WTC11 (cell line): Measurements from ENCODE around the gene SLC25A45. TPM values are rescaled to one million over a fixed set of nuclear protein-coding genes. Genes with fewer than 3 reads are reported as not detected.

Experiments used
- ATAC-seq: fragments of 200-7000 bp; cut with Tn5 transposase; 2 replicates; pipeline ENCODE4 v1.10.0; 2021; ENCODE audit warnings: mild to moderate bottlenecking, moderate library complexity
- CTCF ChIA-PET: fragments of 300-600 bp; sonication (Branson Sonifier 250); formaldehyde crosslinking; loops from one replicate; lab custom pipeline; 2021; ENCODE audit warnings: antibody characterized with exemption; lab: Charles Lee
- POLR2A ChIA-PET: fragments of 350-600 bp; sonication (Branson Sonifier 250); formaldehyde crosslinking; loops from one replicate; lab custom pipeline; 2021; ENCODE audit warnings: antibody characterized with exemption; lab: Charles Lee
- DNase-seq: peaks from one replicate; pipeline ENCODE4 v3.0.0; 2021; ENCODE audit warnings: low spot score
- H3K27ac Mint-ChIP-seq: 2 replicates; pipeline ENCODE4 v1.8.0; 2021; ENCODE audit warnings: mixed read lengths
- H3K27me3 Mint-ChIP-seq: 2 replicates; pipeline ENCODE4 v1.8.0; 2021; ENCODE audit warnings: low read depth, mild to moderate bottlenecking, moderate library complexity, mixed read lengths
- H3K36me3 Mint-ChIP-seq: 2 replicates; pipeline ENCODE4 v1.8.0; 2021; ENCODE audit warnings: mixed read lengths
- H3K4me1 Mint-ChIP-seq: 2 replicates; pipeline ENCODE4 v1.8.0; 2022; ENCODE audit warnings: mixed read lengths
- H3K4me3 Mint-ChIP-seq: 2 replicates; pipeline ENCODE4 v1.8.0; 2021; ENCODE audit warnings: mild to moderate bottlenecking, moderate library complexity, mixed read lengths
- H3K9me3 Mint-ChIP-seq: 2 replicates; pipeline ENCODE4 v1.8.0; 2021; ENCODE audit warnings: mixed read lengths
- ATF1 ChIP-seq: sonication (generic); formaldehyde crosslinking; IDR thresholded peaks from 2 replicates; pipeline ENCODE4 v1.8.1; 2023; ENCODE audit warnings: mild to moderate bottlenecking, moderate library complexity, missing genetic modification reagents
- CREB1 ChIP-seq: sonication (generic); formaldehyde crosslinking; IDR thresholded peaks from 2 replicates; pipeline ENCODE4 v1.8.0; 2023; ENCODE audit warnings: mild to moderate bottlenecking, missing genetic modification reagents
- CREM ChIP-seq: sonication (generic); formaldehyde crosslinking; IDR thresholded peaks from 2 replicates; pipeline ENCODE4 v1.8.1; 2022; ENCODE audit warnings: mild to moderate bottlenecking, missing genetic modification reagents, moderate library complexity
- ELF4 ChIP-seq: sonication (generic); formaldehyde crosslinking; IDR thresholded peaks from 2 replicates; pipeline ENCODE4 v1.8.1; 2022; ENCODE audit warnings: low read depth, mild to moderate bottlenecking, moderate library complexity, missing genetic modification reagents
- IRF2 ChIP-seq: sonication (generic); formaldehyde crosslinking; IDR thresholded peaks from 2 replicates; pipeline ENCODE4 v1.8.0; 2022; ENCODE audit warnings: low read depth, missing genetic modification reagents, borderline replicate concordance
- MXD4 ChIP-seq: fragments of 250-450 bp; sonication (Bioruptor Pico); IDR thresholded peaks from 2 replicates; pipeline ENCODE4 v1.8.0; 2021; ENCODE audit warnings: mild to moderate bottlenecking, moderate library complexity, borderline replicate concordance
- NFATC4 ChIP-seq: fragments of 250-450 bp; sonication (Bioruptor Pico); IDR thresholded peaks from 2 replicates; pipeline ENCODE4 v1.9.0; 2021; ENCODE audit warnings: mild to moderate bottlenecking
- NFYB ChIP-seq: sonication (generic); formaldehyde crosslinking; conservative IDR thresholded peaks from 2 replicates; pipeline ENCODE4 v1.8.0; 2022; ENCODE audit warnings: low read depth, missing genetic modification reagents
- PREB ChIP-seq: sonication (generic); formaldehyde crosslinking; IDR thresholded peaks from 2 replicates; pipeline ENCODE4 v1.8.1; 2022; ENCODE audit warnings: mild to moderate bottlenecking, missing genetic modification reagents, moderate library complexity, borderline replicate concordance
- PRRX2 ChIP-seq: fragments of 250-450 bp; sonication (Bioruptor Pico); IDR thresholded peaks from 2 replicates; pipeline ENCODE4 v1.8.0; 2021; ENCODE audit warnings: mild to moderate bottlenecking
- SOX15 ChIP-seq: fragments of 250-450 bp; sonication (Bioruptor Pico); IDR thresholded peaks from 2 replicates; pipeline ENCODE4 v1.9.0; 2021; ENCODE audit warnings: mild to moderate bottlenecking
- TP53 ChIP-seq: sonication (generic); formaldehyde crosslinking; IDR thresholded peaks from 2 replicates; pipeline ENCODE4 v1.8.1; 2023; ENCODE audit warnings: mild to moderate bottlenecking, missing genetic modification reagents
- ZBTB21 ChIP-seq: sonication (generic); formaldehyde crosslinking; IDR thresholded peaks from 2 replicates; pipeline ENCODE4 v1.8.1; 2023; ENCODE audit warnings: mild to moderate bottlenecking, missing genetic modification reagents, borderline replicate concordance
- ZNF671 ChIP-seq: fragments of 250-450 bp; sonication (Bioruptor Pico); IDR thresholded peaks from 2 replicates; pipeline ENCODE4 v1.8.0; 2021; ENCODE audit warnings: mild to moderate bottlenecking
- total RNA-seq: library from RNA; stranded (reverse); gene quantifications from 3 replicates; pipeline ENCODE4 v1.2.3, GENCODE V29; 2021
- TF ChIP-seq, protein P1 (sequence below): fragments of 200-600 bp; IDR thresholded peaks from 2 replicates; pipeline ENCODE4 v1.8.0; 2022; ENCODE audit warnings: antibody characterized with exemption
- TF ChIP-seq, protein P2 (sequence below): fragments of 250-450 bp; sonication (Bioruptor Pico); conservative IDR thresholded peaks from 2 replicates; pipeline ENCODE4 v1.9.0; 2021; ENCODE audit warnings: mild to moderate bottlenecking
- TF ChIP-seq, protein P3 (sequence below): sonication (generic); formaldehyde crosslinking; IDR thresholded peaks from 2 replicates; pipeline ENCODE4 v1.8.1; 2023; ENCODE audit warnings: mild to moderate bottlenecking, missing genetic modification reagents, moderate library complexity
- TF ChIP-seq, protein P4 (sequence below): fragments of 250-450 bp; sonication (Bioruptor Pico); IDR thresholded peaks from 2 replicates; pipeline ENCODE4 v1.9.0; 2021; ENCODE audit warnings: mild to moderate bottlenecking, borderline replicate concordance
- TF ChIP-seq, protein P5 (sequence below): sonication (generic); formaldehyde crosslinking; IDR thresholded peaks from 2 replicates; pipeline ENCODE4 v1.8.1; 2023; ENCODE audit warnings: mild to moderate bottlenecking, missing genetic modification reagents, moderate library complexity

SLC25A45 gene
- total RNA-seq, 1 experiment from 2014 or later: 1.7 TPM

GRCh38 chr11:65395961-65396530 is 13.6 kb upstream of the SLC25A45 start:
- DNase-seq (no peak), ATAC-seq (no peak)
- H3K27me3 Mint-ChIP-seq: no peaks in the 10 kb centered on the region
- POLR2A ChIA-PET: no interaction called here
- H3K36me3 Mint-ChIP-seq: peaks cover 8% of the 10 kb centered on the region
- H3K4me3 Mint-ChIP-seq: no peak overlapping the region
- no peaks in the 10 kb centered on the region for H3K9me3 Mint-ChIP-seq
- CTCF ChIA-PET: no interaction called here
- TF ChIP-seq MXD4 (CRISPR knock-in tag): no peak
- no peak for TF ChIP-seq ZNF671 (CRISPR knock-in tag)
- TF ChIP-seq TP53 (CRISPR knock-in tag): no peak
- TF ChIP-seq, protein P1, sequence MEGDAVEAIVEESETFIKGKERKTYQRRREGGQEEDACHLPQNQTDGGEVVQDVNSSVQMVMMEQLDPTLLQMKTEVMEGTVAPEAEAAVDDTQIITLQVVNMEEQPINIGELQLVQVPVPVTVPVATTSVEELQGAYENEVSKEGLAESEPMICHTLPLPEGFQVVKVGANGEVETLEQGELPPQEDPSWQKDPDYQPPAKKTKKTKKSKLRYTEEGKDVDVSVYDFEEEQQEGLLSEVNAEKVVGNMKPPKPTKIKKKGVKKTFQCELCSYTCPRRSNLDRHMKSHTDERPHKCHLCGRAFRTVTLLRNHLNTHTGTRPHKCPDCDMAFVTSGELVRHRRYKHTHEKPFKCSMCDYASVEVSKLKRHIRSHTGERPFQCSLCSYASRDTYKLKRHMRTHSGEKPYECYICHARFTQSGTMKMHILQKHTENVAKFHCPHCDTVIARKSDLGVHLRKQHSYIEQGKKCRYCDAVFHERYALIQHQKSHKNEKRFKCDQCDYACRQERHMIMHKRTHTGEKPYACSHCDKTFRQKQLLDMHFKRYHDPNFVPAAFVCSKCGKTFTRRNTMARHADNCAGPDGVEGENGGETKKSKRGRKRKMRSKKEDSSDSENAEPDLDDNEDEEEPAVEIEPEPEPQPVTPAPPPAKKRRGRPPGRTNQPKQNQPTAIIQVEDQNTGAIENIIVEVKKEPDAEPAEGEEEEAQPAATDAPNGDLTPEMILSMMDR: no peak
- TF ChIP-seq ATF1 (CRISPR knock-in tag): no peak
- no peak for TF ChIP-seq ELF4
- no peak for TF ChIP-seq ZBTB21 (CRISPR knock-in tag)
- TF ChIP-seq, protein P2, sequence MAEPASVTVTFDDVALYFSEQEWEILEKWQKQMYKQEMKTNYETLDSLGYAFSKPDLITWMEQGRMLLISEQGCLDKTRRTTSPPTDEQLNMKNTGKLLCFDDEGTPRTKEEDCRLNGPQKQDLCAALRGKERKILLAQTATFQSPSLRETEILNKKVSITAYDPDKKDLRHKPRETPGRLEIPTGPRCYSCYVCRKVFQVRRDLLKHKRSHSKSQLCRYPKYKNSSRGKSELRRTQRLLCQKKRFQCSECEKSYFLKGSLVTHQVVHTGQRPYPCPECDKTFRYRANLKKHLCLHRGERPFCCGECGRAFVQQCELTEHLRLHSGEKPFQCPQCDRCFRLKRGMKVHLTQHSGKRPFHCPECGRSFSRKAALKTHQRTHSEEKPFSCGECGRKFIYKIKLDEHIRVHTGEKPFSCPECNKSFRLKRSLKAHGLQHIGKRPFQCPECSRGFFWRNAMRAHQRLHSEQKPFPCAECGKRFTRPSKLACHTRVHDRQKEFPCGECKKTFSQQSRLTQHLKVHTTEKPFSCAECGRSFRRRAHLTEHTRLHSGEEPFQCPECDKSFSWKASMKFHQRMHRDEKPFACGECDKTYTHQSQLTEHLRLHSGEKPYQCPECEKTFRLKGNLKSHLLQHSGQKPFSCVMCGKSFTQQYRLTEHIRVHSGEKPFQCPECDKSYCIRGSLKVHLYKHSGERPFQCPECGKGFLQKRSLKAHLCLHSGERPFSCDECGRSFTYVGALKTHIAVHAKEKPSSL (CRISPR knock-in tag): no peak
- TF ChIP-seq NFATC4: no peak
- TF ChIP-seq, protein P3, sequence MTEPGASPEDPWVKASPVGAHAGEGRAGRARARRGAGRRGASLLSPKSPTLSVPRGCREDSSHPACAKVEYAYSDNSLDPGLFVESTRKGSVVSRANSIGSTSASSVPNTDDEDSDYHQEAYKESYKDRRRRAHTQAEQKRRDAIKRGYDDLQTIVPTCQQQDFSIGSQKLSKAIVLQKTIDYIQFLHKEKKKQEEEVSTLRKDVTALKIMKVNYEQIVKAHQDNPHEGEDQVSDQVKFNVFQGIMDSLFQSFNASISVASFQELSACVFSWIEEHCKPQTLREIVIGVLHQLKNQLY (CRISPR knock-in tag): no peak
- no peak for TF ChIP-seq PRRX2 (CRISPR knock-in tag)
- no peak for TF ChIP-seq CREB1 (CRISPR knock-in tag)
- no peak for TF ChIP-seq IRF2 (CRISPR knock-in tag)
- no peak for TF ChIP-seq CREM (CRISPR knock-in tag)
- no peak for TF ChIP-seq SOX15 (CRISPR knock-in tag)
- TF ChIP-seq, protein P4, sequence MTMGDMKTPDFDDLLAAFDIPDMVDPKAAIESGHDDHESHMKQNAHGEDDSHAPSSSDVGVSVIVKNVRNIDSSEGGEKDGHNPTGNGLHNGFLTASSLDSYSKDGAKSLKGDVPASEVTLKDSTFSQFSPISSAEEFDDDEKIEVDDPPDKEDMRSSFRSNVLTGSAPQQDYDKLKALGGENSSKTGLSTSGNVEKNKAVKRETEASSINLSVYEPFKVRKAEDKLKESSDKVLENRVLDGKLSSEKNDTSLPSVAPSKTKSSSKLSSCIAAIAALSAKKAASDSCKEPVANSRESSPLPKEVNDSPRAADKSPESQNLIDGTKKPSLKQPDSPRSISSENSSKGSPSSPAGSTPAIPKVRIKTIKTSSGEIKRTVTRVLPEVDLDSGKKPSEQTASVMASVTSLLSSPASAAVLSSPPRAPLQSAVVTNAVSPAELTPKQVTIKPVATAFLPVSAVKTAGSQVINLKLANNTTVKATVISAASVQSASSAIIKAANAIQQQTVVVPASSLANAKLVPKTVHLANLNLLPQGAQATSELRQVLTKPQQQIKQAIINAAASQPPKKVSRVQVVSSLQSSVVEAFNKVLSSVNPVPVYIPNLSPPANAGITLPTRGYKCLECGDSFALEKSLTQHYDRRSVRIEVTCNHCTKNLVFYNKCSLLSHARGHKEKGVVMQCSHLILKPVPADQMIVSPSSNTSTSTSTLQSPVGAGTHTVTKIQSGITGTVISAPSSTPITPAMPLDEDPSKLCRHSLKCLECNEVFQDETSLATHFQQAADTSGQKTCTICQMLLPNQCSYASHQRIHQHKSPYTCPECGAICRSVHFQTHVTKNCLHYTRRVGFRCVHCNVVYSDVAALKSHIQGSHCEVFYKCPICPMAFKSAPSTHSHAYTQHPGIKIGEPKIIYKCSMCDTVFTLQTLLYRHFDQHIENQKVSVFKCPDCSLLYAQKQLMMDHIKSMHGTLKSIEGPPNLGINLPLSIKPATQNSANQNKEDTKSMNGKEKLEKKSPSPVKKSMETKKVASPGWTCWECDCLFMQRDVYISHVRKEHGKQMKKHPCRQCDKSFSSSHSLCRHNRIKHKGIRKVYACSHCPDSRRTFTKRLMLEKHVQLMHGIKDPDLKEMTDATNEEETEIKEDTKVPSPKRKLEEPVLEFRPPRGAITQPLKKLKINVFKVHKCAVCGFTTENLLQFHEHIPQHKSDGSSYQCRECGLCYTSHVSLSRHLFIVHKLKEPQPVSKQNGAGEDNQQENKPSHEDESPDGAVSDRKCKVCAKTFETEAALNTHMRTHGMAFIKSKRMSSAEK: no peak
- TF ChIP-seq PREB (CRISPR knock-in tag): no peak
- TF ChIP-seq, protein P5, sequence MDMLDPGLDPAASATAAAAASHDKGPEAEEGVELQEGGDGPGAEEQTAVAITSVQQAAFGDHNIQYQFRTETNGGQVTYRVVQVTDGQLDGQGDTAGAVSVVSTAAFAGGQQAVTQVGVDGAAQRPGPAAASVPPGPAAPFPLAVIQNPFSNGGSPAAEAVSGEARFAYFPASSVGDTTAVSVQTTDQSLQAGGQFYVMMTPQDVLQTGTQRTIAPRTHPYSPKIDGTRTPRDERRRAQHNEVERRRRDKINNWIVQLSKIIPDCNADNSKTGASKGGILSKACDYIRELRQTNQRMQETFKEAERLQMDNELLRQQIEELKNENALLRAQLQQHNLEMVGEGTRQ: no peak
- no peak for TF ChIP-seq NFYB (CRISPR knock-in tag)
- peaks cover 5% of the 10 kb centered on the region for H3K4me1 Mint-ChIP-seq
- no peak overlapping the region for H3K27ac Mint-ChIP-seq
